22Rv1 (cell line): Measurements from ENCODE around the gene TAS2R3.
"Not testable (repeated sequence)": the region's sequence is repeated elsewhere in the genome, so short reads cannot be mapped to it uniquely, and the experiment has no call there.

Experiments used
- H3K27ac ChIP-seq: fragments of 450-650 bp; 2 replicates; pipeline ENCODE4 v1.5.1; 2017
- ZFX ChIP-seq: fragments of 450-650 bp; IDR thresholded peaks from 2 replicates; pipeline ENCODE4 v1.6.1; 2017; ENCODE audit warnings: antibody characterized with exemption, borderline replicate concordance
- TF ChIP-seq, protein P1 (sequence below): fragments of 450-650 bp; IDR thresholded peaks from 2 replicates; pipeline ENCODE4 v1.5.1; 2017; ENCODE audit warnings: mild to moderate bottlenecking

The TAS2R3 gene

GRCh38 chr7:141744131-141744530 lies 19.8 kb upstream of the TAS2R3 start:
- TF ChIP-seq, protein P1, sequence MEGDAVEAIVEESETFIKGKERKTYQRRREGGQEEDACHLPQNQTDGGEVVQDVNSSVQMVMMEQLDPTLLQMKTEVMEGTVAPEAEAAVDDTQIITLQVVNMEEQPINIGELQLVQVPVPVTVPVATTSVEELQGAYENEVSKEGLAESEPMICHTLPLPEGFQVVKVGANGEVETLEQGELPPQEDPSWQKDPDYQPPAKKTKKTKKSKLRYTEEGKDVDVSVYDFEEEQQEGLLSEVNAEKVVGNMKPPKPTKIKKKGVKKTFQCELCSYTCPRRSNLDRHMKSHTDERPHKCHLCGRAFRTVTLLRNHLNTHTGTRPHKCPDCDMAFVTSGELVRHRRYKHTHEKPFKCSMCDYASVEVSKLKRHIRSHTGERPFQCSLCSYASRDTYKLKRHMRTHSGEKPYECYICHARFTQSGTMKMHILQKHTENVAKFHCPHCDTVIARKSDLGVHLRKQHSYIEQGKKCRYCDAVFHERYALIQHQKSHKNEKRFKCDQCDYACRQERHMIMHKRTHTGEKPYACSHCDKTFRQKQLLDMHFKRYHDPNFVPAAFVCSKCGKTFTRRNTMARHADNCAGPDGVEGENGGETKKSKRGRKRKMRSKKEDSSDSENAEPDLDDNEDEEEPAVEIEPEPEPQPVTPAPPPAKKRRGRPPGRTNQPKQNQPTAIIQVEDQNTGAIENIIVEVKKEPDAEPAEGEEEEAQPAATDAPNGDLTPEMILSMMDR: no peak
- no peak for TF ChIP-seq ZFX

GRCh38 chr7:141748396-141748795 lies 15.5 kb upstream of the TAS2R3 start:
- TF ChIP-seq, protein P1: no peak
- no peak for TF ChIP-seq ZFX
- no peak overlapping the region for H3K27ac ChIP-seq

More at GRCh38 chr7:141744131-141744530, 19.8 kb upstream of the TAS2R3 start:
- H3K27ac ChIP-seq: no peak overlapping the region

DNA sequence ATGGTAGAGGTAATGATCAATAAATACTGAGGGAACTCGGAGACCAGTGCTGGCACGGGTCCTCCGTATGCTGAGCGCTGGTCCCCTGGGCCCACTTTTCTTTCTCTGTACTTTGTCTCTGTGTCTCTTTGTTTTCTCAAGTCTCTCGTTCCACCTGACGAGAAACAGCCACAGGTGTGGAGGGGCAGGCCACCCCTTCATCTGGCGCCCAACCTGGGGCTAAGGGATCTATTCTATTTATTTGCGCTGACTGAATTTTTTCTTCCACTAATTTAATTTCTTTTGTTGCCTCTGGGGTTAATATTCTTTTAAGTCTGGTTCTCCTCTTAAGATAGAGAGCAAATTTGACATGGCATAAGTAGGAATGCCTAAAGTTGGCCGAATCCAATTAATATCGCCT lies 12.0 kb upstream of the TAS2R3 start:
- not testable (repeated sequence) for H3K27ac ChIP-seq

GRCh38 chr7:141752634-141753033 lies 11.3 kb upstream of the TAS2R3 start:
- no peak for TF ChIP-seq ZFX
- TF ChIP-seq, protein P1: peak; percentile 64
- no peak overlapping the region for H3K27ac ChIP-seq

DNA sequence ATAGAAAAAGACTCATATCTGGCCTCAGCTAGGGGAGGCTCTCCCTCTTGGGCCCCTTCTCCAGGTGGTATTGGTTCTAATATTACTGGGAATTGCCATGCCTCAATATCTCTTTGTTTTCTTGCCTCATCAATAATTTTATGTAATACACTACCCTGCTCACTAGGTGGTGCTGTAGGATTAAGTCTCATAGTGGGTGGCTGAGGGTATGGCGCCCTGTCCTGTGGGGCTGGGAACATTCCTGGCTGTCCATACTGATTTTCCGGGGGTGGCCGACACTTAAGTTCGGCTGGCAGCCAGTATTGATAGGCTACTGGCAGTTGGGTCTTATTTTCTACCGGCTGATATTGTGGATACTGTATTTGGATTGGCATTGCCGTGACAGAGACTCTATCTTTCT lies 9.0 kb upstream of the TAS2R3 start:
- no peak overlapping the region for H3K27ac ChIP-seq
- TF ChIP-seq, protein P1: peak; percentile 76
- no peak for TF ChIP-seq ZFX

DNA sequence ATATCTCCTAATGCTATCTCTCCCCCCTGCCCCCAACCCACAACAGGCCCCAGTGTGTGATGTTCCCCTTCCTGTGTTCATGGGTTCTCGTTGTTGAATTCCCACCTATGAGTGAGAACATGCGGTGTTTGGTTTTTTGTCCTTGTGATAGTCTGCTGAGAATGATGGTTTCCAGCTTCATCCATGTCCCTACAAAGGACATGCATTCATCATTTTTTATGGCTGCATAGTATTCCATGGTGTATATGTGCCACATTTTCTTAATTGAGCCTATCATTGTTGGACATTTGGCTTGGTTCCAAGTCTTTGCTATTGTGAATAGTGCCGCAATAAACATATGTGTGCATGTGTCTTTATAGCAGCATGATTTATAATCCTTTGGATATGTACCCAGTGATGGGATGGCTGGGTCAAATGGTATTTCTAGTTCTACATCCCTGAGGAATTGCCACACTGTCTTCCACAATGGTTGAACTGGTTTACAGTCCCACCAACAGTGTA lies 6.2 kb downstream of the TAS2R3 start:
- H3K27ac ChIP-seq: not testable (repeated sequence)

DNA sequence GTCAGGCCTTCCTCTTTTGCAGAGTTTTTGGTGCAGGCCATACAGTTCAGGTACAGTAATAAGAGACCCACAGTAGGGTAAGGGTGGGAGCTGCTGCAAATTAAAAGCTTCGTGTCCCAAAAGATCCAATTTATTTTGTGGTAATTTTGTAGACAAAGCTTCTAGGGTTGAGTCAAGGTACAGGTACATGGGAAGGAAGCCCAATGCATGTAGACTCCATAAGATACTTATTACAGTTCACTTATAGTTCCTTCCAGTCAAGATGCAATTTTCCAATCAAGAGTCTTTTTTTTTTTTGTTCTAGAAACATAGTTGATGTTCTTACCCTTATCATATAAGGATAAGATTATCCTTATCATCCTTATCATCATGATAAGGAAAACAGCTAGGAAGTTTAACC lies 12.5 kb downstream of the TAS2R3 start, which contains the start of gene TAS2R4:
Gene TAS2R4, plus strand, starts transcription at position 301 of the 400 bp plus-strand sequence. CDS start 1,815 bp downstream, outside the sequence.
- H3K27ac ChIP-seq: no peak within 1 kb of the TSS

DNA sequence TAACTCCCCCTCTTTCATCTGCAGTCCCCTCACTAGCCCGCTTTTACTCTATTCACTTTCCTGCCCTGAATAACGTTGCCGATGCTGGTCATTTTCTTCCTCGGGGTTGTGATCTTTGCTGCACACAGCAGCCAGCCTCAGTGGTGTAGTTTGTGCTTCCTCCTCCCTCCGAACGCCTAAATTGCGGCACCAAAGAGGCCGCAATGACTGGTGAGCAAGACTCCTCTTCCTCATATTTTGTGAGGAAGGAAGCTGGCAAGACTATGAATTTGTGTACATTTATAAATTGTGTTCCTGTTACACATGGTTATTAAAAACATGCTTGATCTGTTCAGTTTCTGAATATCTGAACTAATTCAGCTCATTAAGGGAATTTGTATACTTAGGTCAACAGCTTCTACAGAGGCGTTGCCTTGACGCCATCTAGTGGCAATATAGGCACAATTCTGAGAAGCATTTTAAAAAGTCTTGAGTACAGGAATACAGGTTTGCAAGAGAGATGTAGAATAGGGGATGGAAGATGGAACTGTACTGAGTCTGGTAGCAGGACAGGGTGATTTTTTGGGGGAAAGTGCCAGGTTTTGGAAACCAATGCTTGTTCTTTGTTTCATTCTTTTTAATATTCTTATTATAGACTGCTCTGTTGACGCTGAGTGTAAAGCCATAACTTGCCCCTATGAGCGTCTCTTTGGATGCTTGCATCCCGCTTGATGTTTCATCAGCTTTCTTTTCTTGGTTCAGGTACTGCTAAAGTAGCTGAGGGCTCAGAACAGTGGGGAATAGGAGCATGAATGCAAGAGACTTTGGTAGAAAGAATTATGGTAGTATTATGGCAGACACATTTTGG lies 22.0 kb downstream of the TAS2R3 start:
- no peak overlapping the region for H3K27ac ChIP-seq
- TF ChIP-seq, protein P1: peak; percentile 99
- no peak for TF ChIP-seq ZFX

More for the DNA sequence above, 12.5 kb downstream of the TAS2R3 start, which contains the start of gene TAS2R4:
- TF ChIP-seq ZFX: no peak
- TF ChIP-seq, protein P1: no peak
